Right lobe of liver (tissue), 6 donors: ENCODE results near the gene PCSK4. TPM values are rescaled to one million over a fixed set of nuclear protein-coding genes. Genes with fewer than 3 reads are reported as not detected.

Experiments used
- ATAC-seq, 4 donors: fragments of 200-7000 bp; cut with Tn5 transposase; one replicate each; pipeline ENCODE4 v1.9.1; 2020; ENCODE audit warnings: mild to moderate bottlenecking in 4 of 4, moderate library complexity in 4 of 4
- DNase-seq, 3 donors: peaks; one replicate each; pipeline ENCODE4 v3.0.0-alpha.2; 2020
- H3K27ac ChIP-seq, 3 donors: fragments of 200-600 bp; one replicate each; pipeline ENCODE4 v1.8.0; 2022
- H3K27me3 ChIP-seq, 2 donors: fragments of 200-600 bp; one replicate each; pipeline ENCODE4 v1.8.0; 2022
- H3K36me3 ChIP-seq, 4 donors: fragments of 200-600 bp; sonication (generic) in 1 of 4; one replicate each; pipeline versions ENCODE4 v1.5.1 to v1.8.0; 2017 to 2022; ENCODE audit warnings: control low read depth in 1 of 4
- H3K4me1 ChIP-seq, 4 donors: fragments of 200-600 bp; sonication (generic) in 1 of 4; one replicate each; pipeline versions ENCODE4 v1.5.1 to v1.8.0; 2017 to 2022; ENCODE audit warnings: control low read depth in 1 of 4
- H3K4me3 ChIP-seq, 3 donors: fragments of 200-600 bp; one replicate each; pipeline ENCODE4 v1.8.0; 2022
- H3K9me3 ChIP-seq, 4 donors: fragments of 200-600 bp; sonication (generic) in 1 of 4; one replicate each; pipeline versions ENCODE4 v1.5.1 to v1.8.0; 2017 to 2022; ENCODE audit warnings: control low read depth in 1 of 4
- CTCF ChIP-seq, 4 donors: fragments of 200-600 bp in 3 of 4; fragments of 450-650 bp in 1 of 4; IDR thresholded peaks; one replicate each; pipeline versions ENCODE4 v1.5.1 to v1.8.0; 2016 to 2022; ENCODE audit warnings: antibody characterized with exemption in 4 of 4, mild to moderate bottlenecking in 2 of 4
- POLR2A ChIP-seq: fragments of 450-650 bp; IDR thresholded peaks from one replicate; pipeline ENCODE4 v1.6.1; 2017; ENCODE audit warnings: antibody characterized with exemption, mild to moderate bottlenecking
- WGBS: methylation state at CpG from one replicate; pipeline ENCODE4 v1.1.6; 2018; ENCODE audit warnings: low coverage, low lambda C conversion rate; ENCODE audit not compliant: insufficient coverage; ENCODE audit errors: missing lambda C conversion rate; 5-methylcytosine and 5-hydroxymethylcytosine counted together
- intact Hi-C, 2 donors: fragments of 100-400 bp; cut with DNase I; formaldehyde crosslinking; loops; one replicate each; pipeline versions ENCODE4 v1.11.2 to v1.14.1; 2022
- total RNA-seq, 6 experiments: library from RNA; depleted of rRNA in 2 of 6; stranded (reverse); fragments of >200 nt in 2 of 6; fragmentation: NEBNext Ultra II Directional in 3 of 6; extraction: Animal tissue kit (Norgen Biotek cat#: 25700) in 3 of 6; gene quantifications; one replicate each; pipeline versions ENCODE4 v1.1.0 to v1.2.4, GENCODE V29; 2016 to 2023
- donor health status: DM: no; HTN: yes; CAD: no.
- donor health status: DM: no; HTN: no; CAD: no.
- donor health status: DM: no; HTN: no; CAD: no.
- donor health status: DM: no; HTN: yes; CAD: no.
- donor health status: DM: no; HTN: yes; CAD: no.

Gene PCSK4
- total RNA-seq, 6 experiments from 2014 or later = 2.0 to 8.0 (median 3.6) TPM

- no peak overlapping the region for H3K27ac ChIP-seq
- H3K4me1 ChIP-seq = no peaks in the 10 kb centered on the region
- WGBS = no CpG with 5 or more reads among the region's 17 CpGs
- ATAC-seq = no peak
- peaks cover 0 to 41% (median 9%) of the 10 kb centered on the region in 4 donors for H3K36me3 ChIP-seq
- H3K4me3 ChIP-seq = no peak overlapping the region
- DNase-seq = no peak
- H3K9me3 ChIP-seq = no peaks in the 10 kb centered on the region
- TF ChIP-seq POLR2A (no peak), CTCF (IDR thresholded peaks at IDR 0.05) (no peak)
- intact Hi-C loops = no loop called here
- no peaks in the 10 kb centered on the region for H3K27me3 ChIP-seq
Measured at GRCh38 chr19:1434040-1434366, 56.1 kb downstream of the PCSK4 start.

GRCh38 chr19:1433119-1434039 lies 56.8 kb downstream of the PCSK4 start:
- no peak for DNase-seq
- peaks cover 0 to 46% (median 10%) of the 10 kb centered on the region in 4 donors for H3K36me3 ChIP-seq
- H3K4me3 ChIP-seq = no peak overlapping the region
- H3K4me1 ChIP-seq = no peaks in the 10 kb centered on the region
- no peak overlapping the region for H3K27ac ChIP-seq
- ATAC-seq = no peak
- no peaks in the 10 kb centered on the region for H3K27me3 ChIP-seq
- intact Hi-C loops = no loop called here
- no CpG with 5 or more reads among the region's 47 CpGs for WGBS
- TF ChIP-seq CTCF (IDR thresholded peaks at IDR 0.05) (no peak), POLR2A (no peak)
- H3K9me3 ChIP-seq = no peaks in the 10 kb centered on the region

GRCh38 chr19:1432507-1432887 lies 57.7 kb downstream of the PCSK4 start:
- no peaks in the 10 kb centered on the region for H3K4me1 ChIP-seq
- intact Hi-C loops = no loop called here
- DNase-seq (no peak), ATAC-seq (no peak)
- H3K9me3 ChIP-seq = no peaks in the 10 kb centered on the region
- H3K27me3 ChIP-seq = no peaks in the 10 kb centered on the region
- H3K27ac ChIP-seq = no peak overlapping the region
- TF ChIP-seq POLR2A (no peak), CTCF (IDR thresholded peaks at IDR 0.05) (no peak)
- H3K36me3 ChIP-seq = peaks cover 0 to 51% (median 12%) of the 10 kb centered on the region in 4 donors
- no peak overlapping the region for H3K4me3 ChIP-seq
- no CpG with 5 or more reads among the region's 16 CpGs for WGBS

GRCh38 chr19:1431759-1432506 lies 58.2 kb downstream of the PCSK4 start:
- Histone ChIP-seq H3K27ac (no peak overlapping the region), H3K4me3 (no peak overlapping the region), H3K36me3 (peaks cover 0 to 51% (median 12%) of the 10 kb centered on the region in 4 donors), H3K9me3 (no peaks in the 10 kb centered on the region), H3K27me3 (no peaks in the 10 kb centered on the region), H3K4me1 (no peaks in the 10 kb centered on the region)
- TF ChIP-seq POLR2A (no peak), CTCF (IDR thresholded peaks at IDR 0.05) (no peak)
- no peak for DNase-seq
- 60% methylated on average over 1 of the region's 24 CpGs for WGBS
- no peak for ATAC-seq
- intact Hi-C loops = no loop called here

Other genes starting within 250 kb of the PCSK4 start
- gene ATP5F1D, start 248.6 kb downstream of the PCSK4 start, total RNA-seq = 100 to 1,000 TPM in 5 of 6 experiments, 10 to 100 TPM in 1; 98.1 to 240 (median 137) TPM
- 10 to 100 TPM; 22.3 to 55.1 (median 29.3) TPM for gene MIDN, start 241.8 kb downstream of the PCSK4 start, total RNA-seq
- gene CIRBP, start 221.0 kb downstream of the PCSK4 start, total RNA-seq = 100 to 1,000 TPM in 2 of 6 experiments, 10 to 100 TPM in 4; 69.2 to 111 (median 89.5) TPM
- gene FAM174C, start 214.8 kb downstream of the PCSK4 start, total RNA-seq = 100 to 1,000 TPM in 1 of 6 experiments, 10 to 100 TPM in 5; 34.0 to 103 (median 43.8) TPM
- 10 to 100 TPM in 1 of 6 experiments, 1 to 10 TPM in 5; 4.2 to 10.3 (median 5.6) TPM for gene EFNA2, start 204.5 kb downstream of the PCSK4 start, total RNA-seq
- gene NDUFS7, start 106.4 kb downstream of the PCSK4 start, total RNA-seq = 100 to 1,000 TPM in 2 of 6 experiments, 10 to 100 TPM in 4; 70.1 to 210 (median 85.0) TPM
- gene GAMT, start 88.8 kb downstream of the PCSK4 start, total RNA-seq = 100 to 1,000 TPM; 151 to 380 (median 221) TPM
- gene DAZAP1, start 82.8 kb downstream of the PCSK4 start, total RNA-seq = 10 to 100 TPM; 22.3 to 50.9 (median 42.2) TPM
- 1,000 to 10,000 TPM in 2 of 6 experiments, 100 to 1,000 TPM in 4; 334 to 1,615 (median 355) TPM for gene RPS15, start 52.0 kb downstream of the PCSK4 start, total RNA-seq
- under 1 TPM in 3 of 6 experiments, not detected in 3; 0.06 to 0.13 (median 0.06) TPM for gene APC2, start 40.2 kb downstream of the PCSK4 start, total RNA-seq
- gene C19orf25, start 11.1 kb downstream of the PCSK4 start, total RNA-seq = 10 to 100 TPM; 12.2 to 32.7 (median 15.3) TPM
- 100 to 1,000 TPM; 113 to 218 (median 177) TPM for gene REEP6, start 831 bp upstream of the PCSK4 start, total RNA-seq
- 1 to 10 TPM; 1.8 to 6.9 (median 4.5) TPM for gene ADAMTSL5, start 22.7 kb upstream of the PCSK4 start, total RNA-seq
- not detected for gene PLK5, start 33.7 kb upstream of the PCSK4 start, total RNA-seq
- 10 to 100 TPM in 3 of 6 experiments, 1 to 10 TPM in 3; 6.7 to 16.6 (median 10.3) TPM for gene MEX3D, start 78.0 kb upstream of the PCSK4 start, total RNA-seq
- gene MBD3, start 102.5 kb upstream of the PCSK4 start, total RNA-seq = 10 to 100 TPM; 27.3 to 72.1 (median 30.1) TPM
- gene UQCR11, start 115.1 kb upstream of the PCSK4 start, total RNA-seq = 100 to 1,000 TPM in 4 of 6 experiments, 10 to 100 TPM in 2; 59.6 to 202 (median 172) TPM
- gene TCF3, start 162.3 kb upstream of the PCSK4 start, total RNA-seq = 10 to 100 TPM; 11.0 to 30.1 (median 15.9) TPM